WTC11 (cell line): ENCODE results near the gene PRMT6.

Experiments
- CREB1 ChIP-seq: sonication (generic); formaldehyde crosslinking; IDR thresholded peaks from 2 replicates; pipeline ENCODE4 v1.8.0; 2023; ENCODE audit warnings: mild to moderate bottlenecking, missing genetic modification reagents
- ESRRA ChIP-seq: sonication (generic); formaldehyde crosslinking; IDR thresholded peaks from 2 replicates; pipeline ENCODE4 v1.8.1; 2022; ENCODE audit warnings: mild to moderate bottlenecking, missing genetic modification reagents, borderline replicate concordance
- GABPB1 ChIP-seq: sonication (generic); formaldehyde crosslinking; IDR thresholded peaks from 2 replicates; pipeline ENCODE4 v1.8.1; 2023; ENCODE audit warnings: mild to moderate bottlenecking, missing genetic modification reagents
- GTF2I ChIP-seq: fragments of 250-450 bp; sonication (Bioruptor Pico); conservative IDR thresholded peaks from 2 replicates; pipeline ENCODE4 v1.4.0; 2021; ENCODE audit warnings: mild to moderate bottlenecking
- JAZF1 ChIP-seq: fragments of 250-450 bp; sonication (Bioruptor Pico); IDR thresholded peaks from 2 replicates; pipeline ENCODE4 v1.9.0; 2021; ENCODE audit warnings: moderate library complexity, mild to moderate bottlenecking, inconsistent platforms
- SOX15 ChIP-seq: fragments of 250-450 bp; sonication (Bioruptor Pico); IDR thresholded peaks from 2 replicates; pipeline ENCODE4 v1.9.0; 2021; ENCODE audit warnings: mild to moderate bottlenecking
- TEAD4 ChIP-seq: sonication (generic); formaldehyde crosslinking; IDR thresholded peaks from 2 replicates; pipeline ENCODE4 v1.8.0; 2022; ENCODE audit warnings: mild to moderate bottlenecking, missing genetic modification reagents
- ZNF416 ChIP-seq: fragments of 250-450 bp; sonication (Bioruptor Pico); IDR thresholded peaks from 2 replicates; pipeline ENCODE4 v1.9.0; 2021; ENCODE audit warnings: mild to moderate bottlenecking, inconsistent platforms
- TF ChIP-seq, protein P1 (sequence below): fragments of 200-600 bp; IDR thresholded peaks from 2 replicates; pipeline ENCODE4 v1.8.0; 2022; ENCODE audit warnings: antibody characterized with exemption
- TF ChIP-seq, protein P2 (sequence below): sonication (generic); formaldehyde crosslinking; IDR thresholded peaks from 2 replicates; pipeline ENCODE4 v1.8.1; 2023; ENCODE audit warnings: mild to moderate bottlenecking, missing genetic modification reagents, borderline replicate concordance
- TF ChIP-seq, protein P3 (sequence below): sonication (generic); formaldehyde crosslinking; IDR thresholded peaks from 2 replicates; pipeline ENCODE4 v1.8.1; 2022; ENCODE audit warnings: mild to moderate bottlenecking, missing genetic modification reagents, moderate library complexity, borderline replicate concordance
- TF ChIP-seq, protein P4 (sequence below): sonication (generic); formaldehyde crosslinking; IDR thresholded peaks from 2 replicates; pipeline ENCODE4 v1.8.1; 2022; ENCODE audit warnings: low read depth, missing genetic modification reagents, borderline replicate concordance
- TF ChIP-seq, protein P5 (sequence below): sonication (generic); formaldehyde crosslinking; IDR thresholded peaks from 2 replicates; pipeline ENCODE4 v1.8.0; 2022; ENCODE audit warnings: mild to moderate bottlenecking, missing genetic modification reagents
- TF ChIP-seq, protein P6 (sequence below): sonication (generic); formaldehyde crosslinking; IDR thresholded peaks from 2 replicates; pipeline ENCODE4 v1.8.0; 2022; ENCODE audit warnings: missing genetic modification reagents

DNA sequence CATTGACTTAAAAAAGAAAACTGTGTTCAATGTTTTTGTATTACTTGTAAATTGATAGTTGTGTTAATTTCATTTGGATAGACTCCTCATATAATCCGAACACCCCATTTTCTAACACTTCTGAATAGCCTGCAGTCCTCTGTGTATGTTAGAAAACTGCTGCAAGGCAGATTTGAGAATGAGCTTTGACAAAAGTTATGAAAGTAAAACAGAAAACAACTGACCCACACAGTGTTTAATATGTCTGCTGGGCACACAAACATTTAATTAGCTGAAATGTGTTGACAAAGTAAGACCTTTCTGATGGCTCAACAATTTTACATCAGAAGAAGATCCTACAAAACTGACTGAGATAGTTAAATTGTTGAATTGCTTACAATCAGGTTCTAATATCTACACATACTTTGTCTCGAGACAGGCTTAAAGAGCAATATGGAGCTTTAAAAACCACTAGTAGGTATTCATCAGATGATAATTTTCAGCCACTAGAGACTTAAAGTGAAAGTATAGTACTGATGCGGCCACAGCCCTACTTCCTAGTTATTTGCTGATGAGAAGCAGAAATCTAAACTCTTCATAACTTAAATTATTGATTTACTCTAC is 40.0 kb upstream of the PRMT6 start:
- TF ChIP-seq, protein P1, sequence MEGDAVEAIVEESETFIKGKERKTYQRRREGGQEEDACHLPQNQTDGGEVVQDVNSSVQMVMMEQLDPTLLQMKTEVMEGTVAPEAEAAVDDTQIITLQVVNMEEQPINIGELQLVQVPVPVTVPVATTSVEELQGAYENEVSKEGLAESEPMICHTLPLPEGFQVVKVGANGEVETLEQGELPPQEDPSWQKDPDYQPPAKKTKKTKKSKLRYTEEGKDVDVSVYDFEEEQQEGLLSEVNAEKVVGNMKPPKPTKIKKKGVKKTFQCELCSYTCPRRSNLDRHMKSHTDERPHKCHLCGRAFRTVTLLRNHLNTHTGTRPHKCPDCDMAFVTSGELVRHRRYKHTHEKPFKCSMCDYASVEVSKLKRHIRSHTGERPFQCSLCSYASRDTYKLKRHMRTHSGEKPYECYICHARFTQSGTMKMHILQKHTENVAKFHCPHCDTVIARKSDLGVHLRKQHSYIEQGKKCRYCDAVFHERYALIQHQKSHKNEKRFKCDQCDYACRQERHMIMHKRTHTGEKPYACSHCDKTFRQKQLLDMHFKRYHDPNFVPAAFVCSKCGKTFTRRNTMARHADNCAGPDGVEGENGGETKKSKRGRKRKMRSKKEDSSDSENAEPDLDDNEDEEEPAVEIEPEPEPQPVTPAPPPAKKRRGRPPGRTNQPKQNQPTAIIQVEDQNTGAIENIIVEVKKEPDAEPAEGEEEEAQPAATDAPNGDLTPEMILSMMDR: no peak
- TF ChIP-seq, protein P2, sequence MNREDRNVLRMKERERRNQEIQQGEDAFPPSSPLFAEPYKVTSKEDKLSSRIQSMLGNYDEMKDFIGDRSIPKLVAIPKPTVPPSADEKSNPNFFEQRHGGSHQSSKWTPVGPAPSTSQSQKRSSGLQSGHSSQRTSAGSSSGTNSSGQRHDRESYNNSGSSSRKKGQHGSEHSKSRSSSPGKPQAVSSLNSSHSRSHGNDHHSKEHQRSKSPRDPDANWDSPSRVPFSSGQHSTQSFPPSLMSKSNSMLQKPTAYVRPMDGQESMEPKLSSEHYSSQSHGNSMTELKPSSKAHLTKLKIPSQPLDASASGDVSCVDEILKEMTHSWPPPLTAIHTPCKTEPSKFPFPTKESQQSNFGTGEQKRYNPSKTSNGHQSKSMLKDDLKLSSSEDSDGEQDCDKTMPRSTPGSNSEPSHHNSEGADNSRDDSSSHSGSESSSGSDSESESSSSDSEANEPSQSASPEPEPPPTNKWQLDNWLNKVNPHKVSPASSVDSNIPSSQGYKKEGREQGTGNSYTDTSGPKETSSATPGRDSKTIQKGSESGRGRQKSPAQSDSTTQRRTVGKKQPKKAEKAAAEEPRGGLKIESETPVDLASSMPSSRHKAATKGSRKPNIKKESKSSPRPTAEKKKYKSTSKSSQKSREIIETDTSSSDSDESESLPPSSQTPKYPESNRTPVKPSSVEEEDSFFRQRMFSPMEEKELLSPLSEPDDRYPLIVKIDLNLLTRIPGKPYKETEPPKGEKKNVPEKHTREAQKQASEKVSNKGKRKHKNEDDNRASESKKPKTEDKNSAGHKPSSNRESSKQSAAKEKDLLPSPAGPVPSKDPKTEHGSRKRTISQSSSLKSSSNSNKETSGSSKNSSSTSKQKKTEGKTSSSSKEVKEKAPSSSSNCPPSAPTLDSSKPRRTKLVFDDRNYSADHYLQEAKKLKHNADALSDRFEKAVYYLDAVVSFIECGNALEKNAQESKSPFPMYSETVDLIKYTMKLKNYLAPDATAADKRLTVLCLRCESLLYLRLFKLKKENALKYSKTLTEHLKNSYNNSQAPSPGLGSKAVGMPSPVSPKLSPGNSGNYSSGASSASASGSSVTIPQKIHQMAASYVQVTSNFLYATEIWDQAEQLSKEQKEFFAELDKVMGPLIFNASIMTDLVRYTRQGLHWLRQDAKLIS: no peak
- TF ChIP-seq CREB1 (CRISPR knock-in tag): no peak
- TF ChIP-seq GABPB1 (CRISPR knock-in tag): no peak
- no peak for TF ChIP-seq ZNF416 (CRISPR knock-in tag)
- TF ChIP-seq, protein P3, sequence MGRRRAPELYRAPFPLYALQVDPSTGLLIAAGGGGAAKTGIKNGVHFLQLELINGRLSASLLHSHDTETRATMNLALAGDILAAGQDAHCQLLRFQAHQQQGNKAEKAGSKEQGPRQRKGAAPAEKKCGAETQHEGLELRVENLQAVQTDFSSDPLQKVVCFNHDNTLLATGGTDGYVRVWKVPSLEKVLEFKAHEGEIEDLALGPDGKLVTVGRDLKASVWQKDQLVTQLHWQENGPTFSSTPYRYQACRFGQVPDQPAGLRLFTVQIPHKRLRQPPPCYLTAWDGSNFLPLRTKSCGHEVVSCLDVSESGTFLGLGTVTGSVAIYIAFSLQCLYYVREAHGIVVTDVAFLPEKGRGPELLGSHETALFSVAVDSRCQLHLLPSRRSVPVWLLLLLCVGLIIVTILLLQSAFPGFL (CRISPR knock-in tag): no peak
- TF ChIP-seq ESRRA (CRISPR knock-in tag): no peak
- no peak for TF ChIP-seq GTF2I (CRISPR knock-in tag)
- TF ChIP-seq, protein P4, sequence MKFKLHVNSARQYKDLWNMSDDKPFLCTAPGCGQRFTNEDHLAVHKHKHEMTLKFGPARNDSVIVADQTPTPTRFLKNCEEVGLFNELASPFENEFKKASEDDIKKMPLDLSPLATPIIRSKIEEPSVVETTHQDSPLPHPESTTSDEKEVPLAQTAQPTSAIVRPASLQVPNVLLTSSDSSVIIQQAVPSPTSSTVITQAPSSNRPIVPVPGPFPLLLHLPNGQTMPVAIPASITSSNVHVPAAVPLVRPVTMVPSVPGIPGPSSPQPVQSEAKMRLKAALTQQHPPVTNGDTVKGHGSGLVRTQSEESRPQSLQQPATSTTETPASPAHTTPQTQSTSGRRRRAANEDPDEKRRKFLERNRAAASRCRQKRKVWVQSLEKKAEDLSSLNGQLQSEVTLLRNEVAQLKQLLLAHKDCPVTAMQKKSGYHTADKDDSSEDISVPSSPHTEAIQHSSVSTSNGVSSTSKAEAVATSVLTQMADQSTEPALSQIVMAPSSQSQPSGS (CRISPR knock-in tag): no peak
- TF ChIP-seq, protein P5, sequence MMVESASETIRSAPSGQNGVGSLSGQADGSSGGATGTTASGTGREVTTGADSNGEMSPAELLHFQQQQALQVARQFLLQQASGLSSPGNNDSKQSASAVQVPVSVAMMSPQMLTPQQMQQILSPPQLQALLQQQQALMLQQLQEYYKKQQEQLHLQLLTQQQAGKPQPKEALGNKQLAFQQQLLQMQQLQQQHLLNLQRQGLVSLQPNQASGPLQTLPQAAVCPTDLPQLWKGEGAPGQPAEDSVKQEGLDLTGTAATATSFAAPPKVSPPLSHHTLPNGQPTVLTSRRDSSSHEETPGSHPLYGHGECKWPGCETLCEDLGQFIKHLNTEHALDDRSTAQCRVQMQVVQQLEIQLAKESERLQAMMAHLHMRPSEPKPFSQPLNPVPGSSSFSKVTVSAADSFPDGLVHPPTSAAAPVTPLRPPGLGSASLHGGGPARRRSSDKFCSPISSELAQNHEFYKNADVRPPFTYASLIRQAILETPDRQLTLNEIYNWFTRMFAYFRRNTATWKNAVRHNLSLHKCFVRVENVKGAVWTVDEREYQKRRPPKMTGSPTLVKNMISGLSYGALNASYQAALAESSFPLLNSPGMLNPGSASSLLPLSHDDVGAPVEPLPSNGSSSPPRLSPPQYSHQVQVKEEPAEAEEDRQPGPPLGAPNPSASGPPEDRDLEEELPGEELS (CRISPR knock-in tag): no peak
- TF ChIP-seq JAZF1 (CRISPR knock-in tag): no peak
- TF ChIP-seq SOX15 (CRISPR knock-in tag): no peak
- TF ChIP-seq TEAD4 (CRISPR knock-in tag): no peak
- TF ChIP-seq, protein P6, sequence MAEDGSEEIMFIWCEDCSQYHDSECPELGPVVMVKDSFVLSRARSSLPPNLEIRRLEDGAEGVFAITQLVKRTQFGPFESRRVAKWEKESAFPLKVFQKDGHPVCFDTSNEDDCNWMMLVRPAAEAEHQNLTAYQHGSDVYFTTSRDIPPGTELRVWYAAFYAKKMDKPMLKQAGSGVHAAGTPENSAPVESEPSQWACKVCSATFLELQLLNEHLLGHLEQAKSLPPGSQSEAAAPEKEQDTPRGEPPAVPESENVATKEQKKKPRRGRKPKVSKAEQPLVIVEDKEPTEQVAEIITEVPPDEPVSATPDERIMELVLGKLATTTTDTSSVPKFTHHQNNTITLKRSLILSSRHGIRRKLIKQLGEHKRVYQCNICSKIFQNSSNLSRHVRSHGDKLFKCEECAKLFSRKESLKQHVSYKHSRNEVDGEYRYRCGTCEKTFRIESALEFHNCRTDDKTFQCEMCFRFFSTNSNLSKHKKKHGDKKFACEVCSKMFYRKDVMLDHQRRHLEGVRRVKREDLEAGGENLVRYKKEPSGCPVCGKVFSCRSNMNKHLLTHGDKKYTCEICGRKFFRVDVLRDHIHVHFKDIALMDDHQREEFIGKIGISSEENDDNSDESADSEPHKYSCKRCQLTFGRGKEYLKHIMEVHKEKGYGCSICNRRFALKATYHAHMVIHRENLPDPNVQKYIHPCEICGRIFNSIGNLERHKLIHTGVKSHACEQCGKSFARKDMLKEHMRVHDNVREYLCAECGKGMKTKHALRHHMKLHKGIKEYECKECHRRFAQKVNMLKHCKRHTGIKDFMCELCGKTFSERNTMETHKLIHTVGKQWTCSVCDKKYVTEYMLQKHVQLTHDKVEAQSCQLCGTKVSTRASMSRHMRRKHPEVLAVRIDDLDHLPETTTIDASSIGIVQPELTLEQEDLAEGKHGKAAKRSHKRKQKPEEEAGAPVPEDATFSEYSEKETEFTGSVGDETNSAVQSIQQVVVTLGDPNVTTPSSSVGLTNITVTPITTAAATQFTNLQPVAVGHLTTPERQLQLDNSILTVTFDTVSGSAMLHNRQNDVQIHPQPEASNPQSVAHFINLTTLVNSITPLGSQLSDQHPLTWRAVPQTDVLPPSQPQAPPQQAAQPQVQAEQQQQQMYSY (CRISPR knock-in tag): no peak
